ENCODE results near the gene CRIM1. TPM values are rescaled to one million over a fixed set of nuclear protein-coding genes. Genes with fewer than 3 reads are reported as not detected.

The CRIM1 gene
- total and polyA plus RNA-seq, 2 of the 8 experiments (the other 6 are each of a cell fraction or from before 2014, with no cell fraction given): 9.4 to 28.4 TPM

GRCh38 chr2:36554531-36554930 is 199.0 kb downstream of the CRIM1 start (continued):
- TF ChIP-seq, protein P1, sequence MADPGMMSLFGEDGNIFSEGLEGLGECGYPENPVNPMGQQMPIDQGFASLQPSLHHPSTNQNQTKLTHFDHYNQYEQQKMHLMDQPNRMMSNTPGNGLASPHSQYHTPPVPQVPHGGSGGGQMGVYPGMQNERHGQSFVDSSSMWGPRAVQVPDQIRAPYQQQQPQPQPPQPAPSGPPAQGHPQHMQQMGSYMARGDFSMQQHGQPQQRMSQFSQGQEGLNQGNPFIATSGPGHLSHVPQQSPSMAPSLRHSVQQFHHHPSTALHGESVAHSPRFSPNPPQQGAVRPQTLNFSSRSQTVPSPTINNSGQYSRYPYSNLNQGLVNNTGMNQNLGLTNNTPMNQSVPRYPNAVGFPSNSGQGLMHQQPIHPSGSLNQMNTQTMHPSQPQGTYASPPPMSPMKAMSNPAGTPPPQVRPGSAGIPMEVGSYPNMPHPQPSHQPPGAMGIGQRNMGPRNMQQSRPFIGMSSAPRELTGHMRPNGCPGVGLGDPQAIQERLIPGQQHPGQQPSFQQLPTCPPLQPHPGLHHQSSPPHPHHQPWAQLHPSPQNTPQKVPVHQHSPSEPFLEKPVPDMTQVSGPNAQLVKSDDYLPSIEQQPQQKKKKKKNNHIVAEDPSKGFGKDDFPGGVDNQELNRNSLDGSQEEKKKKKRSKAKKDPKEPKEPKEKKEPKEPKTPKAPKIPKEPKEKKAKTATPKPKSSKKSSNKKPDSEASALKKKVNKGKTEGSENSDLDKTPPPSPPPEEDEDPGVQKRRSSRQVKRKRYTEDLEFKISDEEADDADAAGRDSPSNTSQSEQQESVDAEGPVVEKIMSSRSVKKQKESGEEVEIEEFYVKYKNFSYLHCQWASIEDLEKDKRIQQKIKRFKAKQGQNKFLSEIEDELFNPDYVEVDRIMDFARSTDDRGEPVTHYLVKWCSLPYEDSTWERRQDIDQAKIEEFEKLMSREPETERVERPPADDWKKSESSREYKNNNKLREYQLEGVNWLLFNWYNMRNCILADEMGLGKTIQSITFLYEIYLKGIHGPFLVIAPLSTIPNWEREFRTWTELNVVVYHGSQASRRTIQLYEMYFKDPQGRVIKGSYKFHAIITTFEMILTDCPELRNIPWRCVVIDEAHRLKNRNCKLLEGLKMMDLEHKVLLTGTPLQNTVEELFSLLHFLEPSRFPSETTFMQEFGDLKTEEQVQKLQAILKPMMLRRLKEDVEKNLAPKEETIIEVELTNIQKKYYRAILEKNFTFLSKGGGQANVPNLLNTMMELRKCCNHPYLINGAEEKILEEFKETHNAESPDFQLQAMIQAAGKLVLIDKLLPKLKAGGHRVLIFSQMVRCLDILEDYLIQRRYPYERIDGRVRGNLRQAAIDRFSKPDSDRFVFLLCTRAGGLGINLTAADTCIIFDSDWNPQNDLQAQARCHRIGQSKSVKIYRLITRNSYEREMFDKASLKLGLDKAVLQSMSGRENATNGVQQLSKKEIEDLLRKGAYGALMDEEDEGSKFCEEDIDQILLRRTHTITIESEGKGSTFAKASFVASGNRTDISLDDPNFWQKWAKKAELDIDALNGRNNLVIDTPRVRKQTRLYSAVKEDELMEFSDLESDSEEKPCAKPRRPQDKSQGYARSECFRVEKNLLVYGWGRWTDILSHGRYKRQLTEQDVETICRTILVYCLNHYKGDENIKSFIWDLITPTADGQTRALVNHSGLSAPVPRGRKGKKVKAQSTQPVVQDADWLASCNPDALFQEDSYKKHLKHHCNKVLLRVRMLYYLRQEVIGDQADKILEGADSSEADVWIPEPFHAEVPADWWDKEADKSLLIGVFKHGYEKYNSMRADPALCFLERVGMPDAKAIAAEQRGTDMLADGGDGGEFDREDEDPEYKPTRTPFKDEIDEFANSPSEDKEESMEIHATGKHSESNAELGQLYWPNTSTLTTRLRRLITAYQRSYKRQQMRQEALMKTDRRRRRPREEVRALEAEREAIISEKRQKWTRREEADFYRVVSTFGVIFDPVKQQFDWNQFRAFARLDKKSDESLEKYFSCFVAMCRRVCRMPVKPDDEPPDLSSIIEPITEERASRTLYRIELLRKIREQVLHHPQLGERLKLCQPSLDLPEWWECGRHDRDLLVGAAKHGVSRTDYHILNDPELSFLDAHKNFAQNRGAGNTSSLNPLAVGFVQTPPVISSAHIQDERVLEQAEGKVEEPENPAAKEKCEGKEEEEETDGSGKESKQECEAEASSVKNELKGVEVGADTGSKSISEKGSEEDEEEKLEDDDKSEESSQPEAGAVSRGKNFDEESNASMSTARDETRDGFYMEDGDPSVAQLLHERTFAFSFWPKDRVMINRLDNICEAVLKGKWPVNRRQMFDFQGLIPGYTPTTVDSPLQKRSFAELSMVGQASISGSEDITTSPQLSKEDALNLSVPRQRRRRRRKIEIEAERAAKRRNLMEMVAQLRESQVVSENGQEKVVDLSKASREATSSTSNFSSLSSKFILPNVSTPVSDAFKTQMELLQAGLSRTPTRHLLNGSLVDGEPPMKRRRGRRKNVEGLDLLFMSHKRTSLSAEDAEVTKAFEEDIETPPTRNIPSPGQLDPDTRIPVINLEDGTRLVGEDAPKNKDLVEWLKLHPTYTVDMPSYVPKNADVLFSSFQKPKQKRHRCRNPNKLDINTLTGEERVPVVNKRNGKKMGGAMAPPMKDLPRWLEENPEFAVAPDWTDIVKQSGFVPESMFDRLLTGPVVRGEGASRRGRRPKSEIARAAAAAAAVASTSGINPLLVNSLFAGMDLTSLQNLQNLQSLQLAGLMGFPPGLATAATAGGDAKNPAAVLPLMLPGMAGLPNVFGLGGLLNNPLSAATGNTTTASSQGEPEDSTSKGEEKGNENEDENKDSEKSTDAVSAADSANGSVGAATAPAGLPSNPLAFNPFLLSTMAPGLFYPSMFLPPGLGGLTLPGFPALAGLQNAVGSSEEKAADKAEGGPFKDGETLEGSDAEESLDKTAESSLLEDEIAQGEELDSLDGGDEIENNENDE (IDR thresholded peaks at IDR 0.05; ENCODE audit: insufficient replicate concordance, low read length): no peak
- TF ChIP-seq CTBP2 (IDR thresholded peaks at IDR 0.05; ENCODE audit: borderline replicate concordance, insufficient read depth, insufficient read length, low read length) (no peak), TEAD4 (IDR thresholded peaks at IDR 0.05; ENCODE audit: low read depth, low read length) (no peak), ATF3 (IDR thresholded peaks at IDR 0.05; ENCODE audit: insufficient read depth, low read depth, low read length) (no peak), RAD21 (IDR thresholded peaks at IDR 0.05 in 1 of 2, conservative IDR thresholded peaks at IDR 0.05 in 1 of 2; ENCODE audit: low read depth in 2 of 2, low read length in 2 of 2) (no peak)
